ENCODE measurements around the gene CDK4.
"Not testable (repeated sequence)": the region's sequence is repeated elsewhere in the genome, so short reads cannot be mapped to it uniquely, and the experiment has no call there.

The CDK4 gene

GRCh38 chr12:57719777-57720605 lies 32.1 kb downstream of the CDK4 start:
- H3K4me1 ChIP-seq (ENCODE audit: control insufficient read depth in 2 of 2, insufficient read depth in 2 of 2, low read length in 2 of 2) = no peaks in the 10 kb centered on the region
- H3K27ac ChIP-seq (ENCODE audit: low read depth in 2 of 2, low read length in 2 of 2) = no peak overlapping the region
- no peaks in the 10 kb centered on the region for H3K9me3 ChIP-seq (ENCODE audit: control insufficient read depth in 2 of 2, low read length in 2 of 2)
- no peak overlapping the region for H3K4me3 ChIP-seq (ENCODE audit: low read length in 2 of 2)
- H3K36me3 ChIP-seq (ENCODE audit: control insufficient read depth in 2 of 2, insufficient read depth in 2 of 2, low read length in 2 of 2) = peaks cover 45 to 63% of the 10 kb centered on the region in 2 donors
- no peak overlapping the region for H3K9ac ChIP-seq (ENCODE audit: low read depth in 1 of 2, low read length in 2 of 2)
- H3K27me3 ChIP-seq (ENCODE audit: control insufficient read depth in 2 of 2, insufficient read depth in 2 of 2, low read length in 2 of 2) = peaks cover 0 to 2% of the 10 kb centered on the region in 2 donors

GRCh38 chr12:57718641-57719528 lies 33.2 kb downstream of the CDK4 start:
- Histone ChIP-seq H3K27me3 (ENCODE audit: control insufficient read depth in 2 of 2, insufficient read depth in 2 of 2, low read length in 2 of 2) (no peaks in the 10 kb centered on the region), H3K4me3 (ENCODE audit: low read length in 2 of 2) (no peak overlapping the region), H3K27ac (ENCODE audit: low read depth in 2 of 2, low read length in 2 of 2) (no peak overlapping the region), H3K4me1 (ENCODE audit: control insufficient read depth in 2 of 2, insufficient read depth in 2 of 2, low read length in 2 of 2) (no peaks in the 10 kb centered on the region), H3K9me3 (ENCODE audit: control insufficient read depth in 2 of 2, low read length in 2 of 2) (no peaks in the 10 kb centered on the region), H3K9ac (ENCODE audit: low read depth in 1 of 2, low read length in 2 of 2) (no peak overlapping the region), H3K36me3 (ENCODE audit: control insufficient read depth in 2 of 2, insufficient read depth in 2 of 2, low read length in 2 of 2) (peaks cover 47 to 65% of the 10 kb centered on the region in 2 donors)

- Histone ChIP-seq H3K4me3 (ENCODE audit: low read length in 2 of 2) (no peak overlapping the region), H3K27ac (ENCODE audit: low read depth in 2 of 2, low read length in 2 of 2) (no peak overlapping the region), H3K9me3 (ENCODE audit: control insufficient read depth in 2 of 2, low read length in 2 of 2) (no peaks in the 10 kb centered on the region), H3K4me1 (ENCODE audit: control insufficient read depth in 2 of 2, insufficient read depth in 2 of 2, low read length in 2 of 2) (no peaks in the 10 kb centered on the region), H3K9ac (ENCODE audit: low read depth in 1 of 2, low read length in 2 of 2) (no peak overlapping the region), H3K27me3 (ENCODE audit: control insufficient read depth in 2 of 2, insufficient read depth in 2 of 2, low read length in 2 of 2) (no peaks in the 10 kb centered on the region), H3K36me3 (ENCODE audit: control insufficient read depth in 2 of 2, insufficient read depth in 2 of 2, low read length in 2 of 2) (peaks cover 47 to 69% of the 10 kb centered on the region in 2 donors)
These were observed 34.1 kb downstream of the CDK4 start for GRCh38 chr12:57717846-57718640.

GRCh38 chr12:57717131-57717530 lies 35.0 kb downstream of the CDK4 start:
- Histone ChIP-seq H3K36me3 (ENCODE audit: control insufficient read depth in 2 of 2, insufficient read depth in 2 of 2, low read length in 2 of 2) (peaks cover 50 to 69% of the 10 kb centered on the region in 2 donors), H3K4me1 (ENCODE audit: control insufficient read depth in 2 of 2, insufficient read depth in 2 of 2, low read length in 2 of 2) (no peaks in the 10 kb centered on the region), H3K4me3 (ENCODE audit: low read length in 2 of 2) (no peak overlapping the region), H3K27ac (ENCODE audit: low read depth in 2 of 2, low read length in 2 of 2) (no peak overlapping the region), H3K27me3 (ENCODE audit: control insufficient read depth in 2 of 2, insufficient read depth in 2 of 2, low read length in 2 of 2) (no peaks in the 10 kb centered on the region), H3K9me3 (ENCODE audit: control insufficient read depth in 2 of 2, low read length in 2 of 2) (no peaks in the 10 kb centered on the region), H3K9ac (ENCODE audit: low read depth in 1 of 2, low read length in 2 of 2) (no peak overlapping the region)

GRCh38 chr12:57716305-57716704 lies 35.8 kb downstream of the CDK4 start:
- Histone ChIP-seq H3K36me3 (ENCODE audit: control insufficient read depth in 2 of 2, insufficient read depth in 2 of 2, low read length in 2 of 2) (peaks cover 49 to 64% of the 10 kb centered on the region in 2 donors), H3K9me3 (ENCODE audit: control insufficient read depth in 2 of 2, low read length in 2 of 2) (no peaks in the 10 kb centered on the region), H3K4me1 (ENCODE audit: control insufficient read depth in 2 of 2, insufficient read depth in 2 of 2, low read length in 2 of 2) (no peaks in the 10 kb centered on the region), H3K27ac (ENCODE audit: low read depth in 2 of 2, low read length in 2 of 2) (no peak overlapping the region), H3K4me3 (ENCODE audit: low read length in 2 of 2) (no peak overlapping the region), H3K9ac (ENCODE audit: low read depth in 1 of 2, low read length in 2 of 2) (no peak overlapping the region), H3K27me3 (ENCODE audit: control insufficient read depth in 2 of 2, insufficient read depth in 2 of 2, low read length in 2 of 2) (no peaks in the 10 kb centered on the region)

- peaks cover 45 to 60% of the 10 kb centered on the region in 2 donors for H3K36me3 ChIP-seq (ENCODE audit: control insufficient read depth in 2 of 2, insufficient read depth in 2 of 2, low read length in 2 of 2)
- H3K9me3 ChIP-seq (ENCODE audit: control insufficient read depth in 2 of 2, low read length in 2 of 2) = no peaks in the 10 kb centered on the region
These were observed 36.3 kb downstream of the CDK4 start for GRCh38 chr12:57715786-57716185.

GRCh38 chr12:57715036-57715748 lies 36.9 kb downstream of the CDK4 start:
- H3K36me3 ChIP-seq (ENCODE audit: control insufficient read depth in 2 of 2, insufficient read depth in 2 of 2, low read length in 2 of 2) = peaks cover 41 to 54% of the 10 kb centered on the region in 2 donors
- H3K4me3 ChIP-seq (ENCODE audit: low read length in 2 of 2); H3K4me1 ChIP-seq (ENCODE audit: control insufficient read depth in 2 of 2, insufficient read depth in 2 of 2, low read length in 2 of 2); H3K9ac ChIP-seq (ENCODE audit: low read depth in 1 of 2, low read length in 2 of 2); H3K27ac ChIP-seq (ENCODE audit: low read depth in 2 of 2, low read length in 2 of 2); H3K9me3 ChIP-seq (ENCODE audit: control insufficient read depth in 2 of 2, low read length in 2 of 2); H3K27me3 ChIP-seq (ENCODE audit: control insufficient read depth in 2 of 2, insufficient read depth in 2 of 2, low read length in 2 of 2): not testable (repeated sequence)

More at GRCh38 chr12:57715786-57716185, 36.3 kb downstream of the CDK4 start:
- Histone ChIP-seq H3K9ac (ENCODE audit: low read depth in 1 of 2, low read length in 2 of 2) (no peak overlapping the region), H3K4me1 (ENCODE audit: control insufficient read depth in 2 of 2, insufficient read depth in 2 of 2, low read length in 2 of 2) (no peaks in the 10 kb centered on the region), H3K4me3 (ENCODE audit: low read length in 2 of 2) (no peak overlapping the region), H3K27me3 (ENCODE audit: control insufficient read depth in 2 of 2, insufficient read depth in 2 of 2, low read length in 2 of 2) (no peaks in the 10 kb centered on the region), H3K27ac (ENCODE audit: low read depth in 2 of 2, low read length in 2 of 2) (no peak overlapping the region)

- H3K27me3 ChIP-seq (ENCODE audit: control insufficient read depth in 2 of 2, insufficient read depth in 2 of 2, low read length in 2 of 2) = no peaks in the 10 kb centered on the region
- peaks cover 30 to 35% of the 10 kb centered on the region in 2 donors for H3K36me3 ChIP-seq (ENCODE audit: control insufficient read depth in 2 of 2, insufficient read depth in 2 of 2, low read length in 2 of 2)
- no peaks in the 10 kb centered on the region for H3K4me1 ChIP-seq (ENCODE audit: control insufficient read depth in 2 of 2, insufficient read depth in 2 of 2, low read length in 2 of 2)
- no peak overlapping the region for H3K9ac ChIP-seq (ENCODE audit: low read depth in 1 of 2, low read length in 2 of 2)
- no peak overlapping the region for H3K4me3 ChIP-seq (ENCODE audit: low read length in 2 of 2)
- H3K9me3 ChIP-seq (ENCODE audit: control insufficient read depth in 2 of 2, low read length in 2 of 2) = no peaks in the 10 kb centered on the region
- H3K27ac ChIP-seq (ENCODE audit: low read depth in 2 of 2, low read length in 2 of 2) = no peak overlapping the region
These were observed 38.9 kb downstream of the CDK4 start for GRCh38 chr12:57713209-57713608.

GRCh38 chr12:57712701-57713100 lies 39.4 kb downstream of the CDK4 start:
- Histone ChIP-seq H3K27ac (ENCODE audit: low read depth in 2 of 2, low read length in 2 of 2) (no peak overlapping the region), H3K9me3 (ENCODE audit: control insufficient read depth in 2 of 2, low read length in 2 of 2) (no peaks in the 10 kb centered on the region), H3K9ac (ENCODE audit: low read depth in 1 of 2, low read length in 2 of 2) (no peak overlapping the region), H3K4me1 (ENCODE audit: control insufficient read depth in 2 of 2, insufficient read depth in 2 of 2, low read length in 2 of 2) (no peaks in the 10 kb centered on the region), H3K4me3 (ENCODE audit: low read length in 2 of 2) (no peak overlapping the region), H3K36me3 (ENCODE audit: control insufficient read depth in 2 of 2, insufficient read depth in 2 of 2, low read length in 2 of 2) (peaks cover 25 to 30% of the 10 kb centered on the region in 2 donors), H3K27me3 (ENCODE audit: control insufficient read depth in 2 of 2, insufficient read depth in 2 of 2, low read length in 2 of 2) (no peaks in the 10 kb centered on the region)

All from mucosa of rectum (tissue), 2 donors.